Measurements from ENCODE around the gene CA12.

GRCh38 chr15:63352808-63353207, 28.8 kb downstream of the CA12 start:
- TF ChIP-seq CTCF (IDR thresholded peaks at IDR 0.05): no peak
- TF ChIP-seq EP300 (IDR thresholded peaks at IDR 0.05): no peak
- no peak for TF ChIP-seq POLR2A (IDR thresholded peaks at IDR 0.05)

Data from ovary (tissue), 3 donors.